SU-DHL-6 (cell line): Measurements from ENCODE around the gene RPL3.

ENCODE experiments used
- CTCF ChIP-seq: fragments of 200-600 bp; sonication (generic); IDR thresholded peaks from one replicate; pipeline ENCODE4 v1.5.1; 2017; ENCODE audit warnings: antibody characterized with exemption, mild to moderate bottlenecking, low read length, moderate library complexity; ENCODE audit not compliant: insufficient read depth, poor library complexity, severe bottlenecking
- EZH2phosphoT487 ChIP-seq: fragments of 200-600 bp; sonication (generic), shearing (Covaris generic); conservative IDR thresholded peaks from 2 replicates; pipeline ENCODE4 v1.6.1; 2018; ENCODE audit warnings: mild to moderate bottlenecking, antibody characterized with exemption, low read length, moderate library complexity, mixed read lengths

- TF ChIP-seq CTCF (no peak), EZH2phosphoT487 (no peak)
Measured at GRCh38 chr22:39367035-39367434, 47.6 kb upstream of the RPL3 start.
